Measurements from ENCODE around the gene XYLT1. TPM values are rescaled to one million over a fixed set of nuclear protein-coding genes. Genes with fewer than 3 reads are reported as not detected.

Gene XYLT1
- total RNA-seq, 2 donors from 2014 or later: 5.1 to 19.3 TPM

- Histone ChIP-seq H3K4me1 (replicated peaks) (no peaks in the 10 kb centered on the region), H3K36me3 (no peaks in the 10 kb centered on the region), H3K27ac (no peak overlapping the region), H3K27me3 (replicated peaks; ENCODE audit: insufficient read depth) (no peaks in the 10 kb centered on the region), H3K4me3 (no peak overlapping the region), H3K9me3 (no peaks in the 10 kb centered on the region)
- DNase-seq (ENCODE audit: low spot score): no peak
- intact Hi-C loops (cut with DNase I): no loop called here
- WGBS: 73% methylated on average over 5 of the region's 5 CpGs
- TF ChIP-seq CTCF (IDR thresholded peaks at IDR 0.05) (no peak), POLR2AphosphoS5 (IDR thresholded peaks at IDR 0.05) (no peak), POLR2A (IDR thresholded peaks at IDR 0.05) (no peak)
Observed at GRCh38 chr16:17104654-17105053, 366.1 kb downstream of the XYLT1 start.

- H3K27me3 ChIP-seq (replicated peaks; ENCODE audit: insufficient read depth): no peaks in the 10 kb centered on the region
- H3K4me3 ChIP-seq: no peak overlapping the region
- H3K9me3 ChIP-seq: no peaks in the 10 kb centered on the region
- H3K27ac ChIP-seq: no peak overlapping the region
- no peaks in the 10 kb centered on the region for H3K4me1 ChIP-seq (replicated peaks)
- WGBS: 85% methylated on average over 3 of the region's 3 CpGs
- H3K36me3 ChIP-seq: no peaks in the 10 kb centered on the region
- no peak for TF ChIP-seq CTCF (IDR thresholded peaks at IDR 0.05)
- DNase-seq (ENCODE audit: low spot score): no peak
- intact Hi-C loops (cut with DNase I): no loop called here
Observed at GRCh38 chr16:17103216-17103615, 367.5 kb downstream of the XYLT1 start.

GRCh38 chr16:17101646-17102045 lies 369.1 kb downstream of the XYLT1 start:
- intact Hi-C loops (cut with DNase I): no loop called here
- Histone ChIP-seq H3K27ac (no peak overlapping the region), H3K36me3 (no peaks in the 10 kb centered on the region), H3K4me3 (no peak overlapping the region), H3K27me3 (replicated peaks; ENCODE audit: insufficient read depth) (no peaks in the 10 kb centered on the region), H3K9me3 (no peaks in the 10 kb centered on the region), H3K4me1 (replicated peaks) (no peaks in the 10 kb centered on the region)
- TF ChIP-seq POLR2A (IDR thresholded peaks at IDR 0.05): no peak
- TF ChIP-seq POLR2AphosphoS5 (IDR thresholded peaks at IDR 0.05): no peak
- 80% methylated on average over 2 of the region's 2 CpGs for WGBS
- DNase-seq (ENCODE audit: low spot score): no peak

DNA sequence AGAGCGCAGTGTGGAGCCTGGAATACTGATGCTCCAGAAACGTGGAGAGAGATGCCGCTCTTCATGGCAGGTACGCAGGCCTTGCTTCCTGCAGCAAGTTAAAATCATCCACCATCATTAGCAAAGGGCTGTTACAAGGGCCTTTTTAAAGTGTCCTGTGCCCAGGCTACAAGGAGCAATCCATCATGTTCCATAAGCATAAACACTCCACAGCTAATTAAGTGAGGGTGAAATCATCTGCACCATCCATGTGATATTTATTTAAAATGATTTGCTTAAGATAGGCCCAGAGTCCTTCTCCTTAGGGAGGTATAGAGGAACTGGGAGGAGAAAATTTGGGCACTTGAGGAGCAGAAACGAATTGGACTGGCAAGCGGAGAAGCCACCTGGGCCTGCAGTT lies 372.1 kb downstream of the XYLT1 start:
- no peak for TF ChIP-seq POLR2AphosphoS5 (IDR thresholded peaks at IDR 0.05)
- no peaks in the 10 kb centered on the region for H3K36me3 ChIP-seq
- H3K27me3 ChIP-seq (replicated peaks; ENCODE audit: insufficient read depth): no peaks in the 10 kb centered on the region
- 91% methylated on average over 6 of the region's 6 CpGs for WGBS
- H3K4me3 ChIP-seq: no peak overlapping the region
- no peaks in the 10 kb centered on the region for H3K4me1 ChIP-seq (replicated peaks)
- no peaks in the 10 kb centered on the region for H3K9me3 ChIP-seq
- no peak for DNase-seq (ENCODE audit: low spot score)
- H3K27ac ChIP-seq: no peak overlapping the region
- intact Hi-C loops (cut with DNase I): no loop called here

GRCh38 chr16:17084130-17084529 lies 386.6 kb downstream of the XYLT1 start:
- intact Hi-C loops (cut with DNase I): no loop called here
- TF ChIP-seq POLR2A (IDR thresholded peaks at IDR 0.05) (no peak), POLR2AphosphoS5 (IDR thresholded peaks at IDR 0.05) (no peak), CTCF (IDR thresholded peaks at IDR 0.05) (no peak)
- DNase-seq (ENCODE audit: low spot score): no peak

GRCh38 chr16:17083628-17084027 lies 387.1 kb downstream of the XYLT1 start:
- Histone ChIP-seq H3K36me3 (no peaks in the 10 kb centered on the region), H3K27ac (no peak overlapping the region), H3K4me3 (no peak overlapping the region), H3K9me3 (no peaks in the 10 kb centered on the region), H3K27me3 (replicated peaks; ENCODE audit: insufficient read depth) (no peaks in the 10 kb centered on the region), H3K4me1 (replicated peaks) (no peaks in the 10 kb centered on the region)
- no peak for TF ChIP-seq POLR2AphosphoS5 (IDR thresholded peaks at IDR 0.05)
- no peak for TF ChIP-seq CTCF (IDR thresholded peaks at IDR 0.05)
- TF ChIP-seq POLR2A (IDR thresholded peaks at IDR 0.05): no peak
- 12% methylated on average over 1 of the region's 1 CpG for WGBS
- no peak for DNase-seq (ENCODE audit: low spot score)
- intact Hi-C loops (cut with DNase I): no loop called here

More at GRCh38 chr16:17084130-17084529, 386.6 kb downstream of the XYLT1 start:
- no peak overlapping the region for H3K4me3 ChIP-seq
- no peaks in the 10 kb centered on the region for H3K4me1 ChIP-seq (replicated peaks)
- no peaks in the 10 kb centered on the region for H3K9me3 ChIP-seq
- WGBS: 43% methylated on average over 2 of the region's 2 CpGs
- no peak overlapping the region for H3K27ac ChIP-seq
- H3K27me3 ChIP-seq (replicated peaks; ENCODE audit: insufficient read depth): no peaks in the 10 kb centered on the region
- H3K36me3 ChIP-seq: no peaks in the 10 kb centered on the region
